ENCODE measurements around the gene UBA6. TPM values are rescaled to one million over a fixed set of nuclear protein-coding genes. Genes with fewer than 3 reads are reported as not detected.

Gene UBA6
- total RNA-seq, 1 donor from 2014 or later = 146 TPM

DNA sequence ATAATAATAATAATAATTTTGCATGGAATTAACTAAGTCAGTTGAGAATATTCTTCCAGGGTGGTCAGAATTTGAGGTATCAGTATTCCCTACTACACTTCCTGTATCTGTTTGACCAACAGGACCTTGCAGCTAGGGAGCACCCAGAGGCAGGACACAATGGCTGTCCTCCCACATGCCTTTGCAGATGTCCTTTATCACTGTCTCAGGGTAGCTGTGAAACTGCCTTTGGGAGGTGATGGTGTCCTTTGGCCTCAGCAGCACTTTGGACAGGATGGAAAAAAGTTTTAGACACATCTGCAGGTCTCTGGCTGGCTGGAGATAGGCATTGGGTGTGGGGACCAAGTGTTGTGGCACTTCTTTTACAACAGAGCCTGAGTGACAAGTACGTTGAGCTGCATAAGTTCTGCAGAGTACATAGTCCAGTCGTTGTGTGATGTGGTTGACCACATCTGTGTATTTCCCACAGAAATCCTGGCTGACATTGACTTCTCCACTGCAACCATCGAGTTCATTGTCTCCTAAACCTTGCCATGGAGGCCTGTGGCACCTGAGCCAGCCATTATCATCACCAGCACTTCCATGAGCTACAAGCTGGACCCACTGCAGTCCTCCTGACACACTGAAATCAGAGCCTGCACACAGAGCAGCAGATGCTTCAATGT, 19.1 kb upstream of the UBA6 start:
- Histone ChIP-seq H3K4me3 (ENCODE audit: low read depth, low read length) (no peak overlapping the region), H3K27me3 (ENCODE audit: control insufficient read depth, insufficient read depth, low read length) (no peaks in the 10 kb centered on the region), H3K36me3 (ENCODE audit: control insufficient read depth, insufficient read depth, low read length) (no peaks in the 10 kb centered on the region)
- TF ChIP-seq, protein P1, sequence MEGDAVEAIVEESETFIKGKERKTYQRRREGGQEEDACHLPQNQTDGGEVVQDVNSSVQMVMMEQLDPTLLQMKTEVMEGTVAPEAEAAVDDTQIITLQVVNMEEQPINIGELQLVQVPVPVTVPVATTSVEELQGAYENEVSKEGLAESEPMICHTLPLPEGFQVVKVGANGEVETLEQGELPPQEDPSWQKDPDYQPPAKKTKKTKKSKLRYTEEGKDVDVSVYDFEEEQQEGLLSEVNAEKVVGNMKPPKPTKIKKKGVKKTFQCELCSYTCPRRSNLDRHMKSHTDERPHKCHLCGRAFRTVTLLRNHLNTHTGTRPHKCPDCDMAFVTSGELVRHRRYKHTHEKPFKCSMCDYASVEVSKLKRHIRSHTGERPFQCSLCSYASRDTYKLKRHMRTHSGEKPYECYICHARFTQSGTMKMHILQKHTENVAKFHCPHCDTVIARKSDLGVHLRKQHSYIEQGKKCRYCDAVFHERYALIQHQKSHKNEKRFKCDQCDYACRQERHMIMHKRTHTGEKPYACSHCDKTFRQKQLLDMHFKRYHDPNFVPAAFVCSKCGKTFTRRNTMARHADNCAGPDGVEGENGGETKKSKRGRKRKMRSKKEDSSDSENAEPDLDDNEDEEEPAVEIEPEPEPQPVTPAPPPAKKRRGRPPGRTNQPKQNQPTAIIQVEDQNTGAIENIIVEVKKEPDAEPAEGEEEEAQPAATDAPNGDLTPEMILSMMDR (IDR thresholded peaks at IDR 0.05; ENCODE audit: insufficient read depth, low read length, poor library complexity, severe bottlenecking) = no peak
- no peak for DNase-seq (ENCODE audit: low read depth)

DNA sequence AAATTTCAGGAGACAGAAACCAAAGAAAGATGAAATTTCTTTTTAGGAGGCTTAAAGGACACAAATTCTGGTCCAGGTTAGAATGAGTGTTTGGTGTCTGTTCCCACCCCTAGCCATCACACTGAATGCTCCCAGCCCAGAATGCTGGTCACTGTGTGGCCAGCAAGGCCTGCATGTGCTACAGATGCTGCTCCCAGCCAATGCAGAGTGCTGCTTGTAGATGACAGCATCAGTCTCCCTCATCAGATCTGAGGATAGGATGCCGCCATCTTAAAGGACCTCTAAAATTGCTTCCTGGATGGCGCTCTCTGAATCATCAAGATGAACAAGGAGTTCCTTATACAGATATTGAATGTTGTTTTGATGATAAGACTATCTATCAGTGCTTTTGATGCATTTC, 17.9 kb upstream of the UBA6 start:
- Histone ChIP-seq H3K36me3 (ENCODE audit: control insufficient read depth, insufficient read depth, low read length) (no peaks in the 10 kb centered on the region), H3K27me3 (ENCODE audit: control insufficient read depth, insufficient read depth, low read length) (no peaks in the 10 kb centered on the region), H3K4me3 (ENCODE audit: low read depth, low read length) (no peak overlapping the region)
- TF ChIP-seq, protein P1 (IDR thresholded peaks at IDR 0.05; ENCODE audit: insufficient read depth, low read length, poor library complexity, severe bottlenecking) = no peak
- no peak for DNase-seq (ENCODE audit: low read depth)

DNA sequence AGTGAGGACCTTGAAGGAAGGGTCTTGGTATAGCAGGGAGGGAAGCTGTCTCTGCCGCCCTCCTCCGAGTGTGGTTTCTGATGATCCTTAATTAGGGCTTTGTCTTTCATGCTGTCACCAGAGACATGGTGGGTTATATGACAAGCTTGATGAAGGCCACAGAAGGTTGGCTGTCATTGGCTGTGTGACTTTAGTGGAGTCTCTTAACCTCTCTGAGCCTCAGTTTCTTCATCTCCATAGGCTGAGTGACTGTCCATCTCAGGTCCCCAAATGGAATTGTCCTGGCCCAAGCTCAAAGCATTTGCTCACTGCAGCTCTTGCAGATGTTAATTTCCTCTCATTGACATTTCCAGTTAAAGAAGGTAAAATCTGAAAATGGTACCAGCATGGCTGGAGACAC, 16.6 kb upstream of the UBA6 start:
- no peak overlapping the region for H3K4me3 ChIP-seq (ENCODE audit: low read depth, low read length)

DNA sequence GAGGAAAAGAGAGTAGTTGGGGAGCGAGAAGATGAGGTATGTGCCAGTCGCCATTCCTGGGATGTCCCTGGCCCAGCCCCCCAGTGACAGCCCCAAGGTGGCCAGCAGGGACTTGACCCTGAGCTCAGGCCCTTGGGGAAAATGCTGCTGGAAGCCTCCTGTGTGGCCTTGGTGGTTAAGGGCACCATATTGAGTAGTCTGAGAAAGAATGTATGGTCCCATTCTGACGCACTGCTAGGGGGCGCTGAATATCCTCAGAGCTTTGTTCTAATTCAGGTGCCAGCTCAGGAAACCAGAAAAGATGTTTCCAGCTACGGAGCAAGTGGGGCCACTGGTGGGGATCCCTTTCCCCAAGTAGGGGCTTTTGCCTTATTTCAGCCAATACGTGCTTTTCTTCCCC, 14.0 kb upstream of the UBA6 start:
- TF ChIP-seq, protein P1 (IDR thresholded peaks at IDR 0.05; ENCODE audit: insufficient read depth, low read length, poor library complexity, severe bottlenecking) = no peak
- no peaks in the 10 kb centered on the region for H3K27me3 ChIP-seq (ENCODE audit: control insufficient read depth, insufficient read depth, low read length)
- no peak overlapping the region for H3K4me3 ChIP-seq (ENCODE audit: low read depth, low read length)
- no peak for DNase-seq (ENCODE audit: low read depth)
- H3K36me3 ChIP-seq (ENCODE audit: control insufficient read depth, insufficient read depth, low read length) = no peaks in the 10 kb centered on the region

More for the DNA sequence above, 16.6 kb upstream of the UBA6 start:
- Histone ChIP-seq H3K36me3 (ENCODE audit: control insufficient read depth, insufficient read depth, low read length) (no peaks in the 10 kb centered on the region), H3K27me3 (ENCODE audit: control insufficient read depth, insufficient read depth, low read length) (no peaks in the 10 kb centered on the region)
- no peak for DNase-seq (ENCODE audit: low read depth)
- TF ChIP-seq, protein P1 (IDR thresholded peaks at IDR 0.05; ENCODE audit: insufficient read depth, low read length, poor library complexity, severe bottlenecking) = no peak

DNA sequence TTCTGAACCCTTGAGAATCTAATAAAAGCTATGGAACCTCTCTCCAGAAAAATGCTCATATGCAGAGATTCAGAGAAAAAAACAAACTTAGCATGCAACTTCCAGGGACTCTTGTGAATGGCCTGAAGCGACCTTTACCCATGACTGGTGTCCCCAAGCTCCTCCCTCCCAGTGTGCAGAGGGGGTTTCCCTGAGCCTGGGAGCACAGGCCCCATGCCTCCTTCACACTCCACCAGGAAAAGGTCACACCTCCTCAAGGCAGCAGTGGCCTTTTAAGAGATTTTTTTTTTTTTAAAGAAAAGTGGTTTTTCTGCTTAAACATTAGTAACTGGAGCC, 13.3 kb upstream of the UBA6 start:
- TF ChIP-seq, protein P1 (IDR thresholded peaks at IDR 0.05; ENCODE audit: insufficient read depth, low read length, poor library complexity, severe bottlenecking) = no peak
- DNase-seq (ENCODE audit: low read depth) = no peak
- H3K27me3 ChIP-seq (ENCODE audit: control insufficient read depth, insufficient read depth, low read length) = no peaks in the 10 kb centered on the region
- no peaks in the 10 kb centered on the region for H3K36me3 ChIP-seq (ENCODE audit: control insufficient read depth, insufficient read depth, low read length)
- H3K4me3 ChIP-seq (ENCODE audit: low read depth, low read length) = no peak overlapping the region
